ENCODE measurements around the gene GDE1. TPM values are rescaled to one million over a fixed set of nuclear protein-coding genes. Genes with fewer than 3 reads are reported as not detected.

Gene GDE1
- total RNA-seq, result 64.9 and 67.5 TPM in 2 replicates

GRCh38 chr16:19521471-19522396 is at the start of gene GDE1:
TSS of gene GDE1 (minus strand) at chr16:19522098. CDS start at chr16:19521964, 134 bp downstream.

GRCh38 chr16:19555186-19555937 is 33.5 kb upstream of the GDE1 start, which contains the start of gene VPS35L:
TSS of gene VPS35L (plus strand) at chr16:19555703. CDS start at chr16:19555730, 27 bp downstream.

GRCh38 chr16:19523559-19524355 is 1.9 kb upstream of the GDE1 start, which contains the start of gene CCP110:
TSS of gene CCP110 (plus strand) at chr16:19523942. CDS start at chr16:19527882, 3,940 bp downstream.

Other genes starting within 250 kb of the GDE1 start
- not detected in 2 replicates for gene CLEC19A, start 236.4 kb downstream of the GDE1 start, total RNA-seq
- gene TMC5, start 104.2 kb downstream of the GDE1 start, total RNA-seq, result not detected in 2 replicates
- 25.0 and 28.2 TPM in 2 replicates for gene CCP110, start 1.8 kb upstream of the GDE1 start, total RNA-seq
- gene VPS35L, start 33.6 kb upstream of the GDE1 start, total RNA-seq, result 73.0 and 74.0 TPM in 2 replicates
- gene KNOP1, start 196.1 kb upstream of the GDE1 start, total RNA-seq, result 25.8 and 27.1 TPM in 2 replicates
- 12.8 and 17.2 TPM in 2 replicates for gene IQCK, start 196.2 kb upstream of the GDE1 start, total RNA-seq

All from thoracic aorta endothelial cell (primary cell).